AG09319 (cell line): ENCODE data around the gene CCDC92.

Experiments
- DNase-seq: peaks from one replicate; pipeline ENCODE4 v3.0.0-alpha.2; 2010; ENCODE audit warnings: low read depth; ENCODE audit errors: extremely low read depth
- CTCF ChIP-seq: IDR thresholded peaks from 2 replicates; pipeline ENCODE4 v1.5.1; 2011; ENCODE audit warnings: low read depth, mild to moderate bottlenecking, inconsistent platforms, low read length, moderate library complexity

CCDC92 gene

GRCh38 chr12:123895451-123895850, 77.2 kb downstream of the CCDC92 start:
- TF ChIP-seq CTCF: no peak
- DNase-seq: no peak

DNA sequence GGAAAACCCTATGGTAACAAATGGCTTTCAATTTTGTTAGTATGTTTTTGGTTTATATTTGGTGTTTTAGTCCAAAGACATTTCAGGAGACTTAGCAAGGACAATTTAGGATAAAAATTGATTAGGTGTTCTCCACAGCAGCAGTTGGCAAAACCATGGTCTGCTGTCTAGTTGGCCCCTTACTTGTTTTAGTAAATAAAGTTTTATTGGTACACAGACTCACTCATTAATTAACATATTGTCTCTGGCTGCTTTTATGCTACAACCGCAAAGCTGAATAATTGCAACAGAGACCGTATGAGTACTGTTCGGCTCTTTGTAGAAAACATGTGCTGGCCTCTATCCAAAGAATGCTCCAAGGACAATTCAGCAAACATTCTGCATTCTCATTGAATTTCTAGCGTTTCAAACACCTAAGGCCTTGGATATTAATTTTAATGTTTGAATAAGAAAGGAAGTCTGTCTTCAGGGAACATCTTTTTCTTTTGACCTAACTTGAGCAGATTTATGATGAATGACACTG, 77.7 kb downstream of the CCDC92 start:
- TF ChIP-seq CTCF: no peak
- DNase-seq: no peak

GRCh38 chr12:123893276-123893675, 79.4 kb downstream of the CCDC92 start:
- DNase-seq: no peak
- TF ChIP-seq CTCF: no peak

GRCh38 chr12:123892853-123893252, 79.8 kb downstream of the CCDC92 start:
- no peak for DNase-seq
- no peak for TF ChIP-seq CTCF

- TF ChIP-seq CTCF: no peak
- DNase-seq: no peak
Measured at GRCh38 chr12:123892180-123892559, 80.5 kb downstream of the CCDC92 start.

DNA sequence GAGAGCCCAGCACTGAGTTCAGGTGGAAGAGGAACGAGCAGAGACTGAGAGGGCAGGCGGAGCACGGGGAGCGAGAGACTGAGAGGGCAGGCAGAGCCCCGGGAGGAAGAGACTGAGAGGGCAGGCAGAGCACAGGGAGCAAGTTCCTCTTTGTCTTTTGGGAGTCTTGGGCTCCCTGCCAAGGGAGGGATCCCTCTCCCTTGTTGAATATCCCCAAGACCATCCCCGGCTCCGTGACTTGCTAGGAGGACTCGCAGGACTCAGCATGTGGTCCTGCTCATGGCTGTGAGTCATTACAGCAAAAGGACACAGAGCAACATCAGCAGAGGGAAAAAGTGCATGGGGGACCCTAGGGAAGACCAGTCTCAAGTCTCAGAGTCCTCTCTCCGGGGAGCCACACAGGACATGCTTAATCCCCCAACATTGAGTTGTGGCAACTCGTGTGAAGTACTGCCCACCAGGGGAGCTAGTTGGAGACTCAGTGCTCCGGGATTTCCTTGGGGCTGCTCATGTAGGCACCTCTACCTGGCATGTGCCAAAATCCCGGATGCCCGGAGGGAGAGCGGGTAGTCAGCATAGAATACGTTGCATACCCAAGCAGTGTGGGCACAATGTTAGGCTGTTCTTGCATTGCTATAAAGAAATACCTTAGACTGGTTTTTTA, 81.0 kb downstream of the CCDC92 start:
- no peak for TF ChIP-seq CTCF

GRCh38 chr12:123891011-123891410, 81.6 kb downstream of the CCDC92 start:
- DNase-seq: no peak
- no peak for TF ChIP-seq CTCF

More for the DNA sequence above, 81.0 kb downstream of the CCDC92 start:
- no peak for DNase-seq
